ENCODE results near the gene GPHA2. TPM values are rescaled to one million over a fixed set of nuclear protein-coding genes. Genes with fewer than 3 reads are reported as not detected.

Gene GPHA2
- total RNA-seq (2014; rRNA removed; shearing (Covaris generic)) = not detected in 2 replicates

GRCh38 chr11:64935359-64936081 is at the start of gene GPHA2:
Gene GPHA2 (minus strand): TSS chr11:64935893. CDS start chr11:64935460, 433 bp downstream.

DNA sequence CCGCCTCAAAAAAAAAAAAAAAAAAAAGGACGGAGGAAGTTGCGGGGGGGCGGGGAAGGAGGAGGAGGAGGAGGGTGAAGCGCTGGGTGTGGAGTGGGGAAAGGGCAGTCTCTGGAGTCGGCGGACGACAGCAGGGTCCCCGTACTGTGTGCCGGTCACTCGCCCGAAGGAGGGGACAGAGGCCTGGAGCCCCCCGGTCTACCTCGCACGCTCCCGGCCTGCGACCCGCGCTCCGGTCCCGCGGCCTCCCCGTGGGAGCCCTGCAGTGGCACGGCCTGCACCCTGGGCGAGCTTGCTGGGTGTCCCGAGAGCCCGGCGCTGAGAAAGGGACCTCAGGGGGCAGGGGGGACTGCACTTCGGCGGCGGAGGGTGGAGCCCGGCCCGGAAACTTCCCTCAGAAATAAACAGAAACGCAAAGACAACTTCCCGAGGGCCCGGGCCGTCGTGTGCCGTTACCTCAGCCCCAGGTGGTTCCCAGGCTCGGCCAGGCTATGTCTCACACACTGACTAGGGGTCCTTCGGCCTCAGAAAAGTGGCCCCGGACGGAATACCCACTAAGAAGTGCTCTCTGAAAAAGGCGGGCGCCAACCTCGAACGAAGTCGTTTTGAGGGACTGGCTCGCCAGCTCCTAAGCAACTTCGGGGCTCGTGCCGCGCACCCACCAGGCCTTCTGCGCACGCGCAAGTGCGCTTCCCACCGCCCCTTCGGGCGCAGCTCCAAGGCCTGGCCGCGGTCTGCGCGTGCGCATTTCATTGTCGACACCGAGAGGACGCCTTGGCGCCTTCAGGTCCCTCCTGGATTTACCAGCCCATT is 35.9 kb upstream of the GPHA2 start, which contains the start of gene MAJIN:
TSS of gene MAJIN (minus strand) at position 688 of the 813 bp plus-strand sequence. CDS start 12,703 bp downstream, outside the sequence.

GRCh38 chr11:64923944-64924909 is 11.5 kb downstream of the GPHA2 start, which contains the start of gene PPP2R5B:
Gene PPP2R5B (plus strand): TSS chr11:64924689. CDS start chr11:64925735, 1,046 bp downstream.

DNA sequence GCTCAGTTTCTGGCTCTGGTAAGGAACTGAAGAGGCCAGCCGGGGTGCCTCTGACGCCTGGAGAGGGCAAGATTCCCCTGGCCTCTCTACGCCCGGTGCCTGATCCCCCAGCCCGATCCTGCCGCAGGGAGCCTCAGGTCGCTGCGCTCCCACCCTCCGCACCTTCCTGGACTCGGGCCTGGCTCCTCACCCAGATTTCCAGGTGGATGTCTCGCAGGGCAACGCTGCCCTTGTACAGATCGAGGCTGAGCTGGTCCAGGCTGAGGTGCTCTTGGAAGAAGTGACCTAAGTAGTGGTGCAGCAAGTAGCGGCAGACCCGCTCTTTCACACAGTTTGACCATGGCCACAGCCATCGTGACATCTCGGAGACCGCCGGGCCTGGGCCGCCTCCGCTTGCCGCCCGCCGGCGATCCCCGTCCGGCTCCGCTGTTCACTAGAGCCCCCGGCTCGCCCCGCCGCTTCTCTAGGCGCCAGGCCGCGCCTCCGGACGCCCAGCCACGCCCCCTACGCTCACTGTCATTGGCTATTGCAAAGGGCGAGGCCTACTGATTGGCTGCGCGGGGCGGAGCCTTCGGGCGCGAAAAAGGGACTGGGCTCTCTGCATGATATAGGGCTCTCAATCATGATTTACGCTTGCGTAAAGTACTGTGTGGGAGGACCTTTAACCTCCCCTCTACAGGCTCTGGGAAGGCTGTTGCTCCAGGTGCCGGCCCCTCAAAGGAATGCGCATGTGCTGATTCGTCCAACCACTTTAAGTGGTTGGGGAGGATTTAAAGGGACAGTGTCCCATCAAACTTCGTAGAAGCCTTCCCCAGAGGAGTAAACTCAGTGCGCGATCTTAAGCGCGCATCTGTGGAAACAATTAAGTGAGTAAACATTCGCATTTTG is 18.7 kb downstream of the GPHA2 start, which contains the start of gene ATG2A:
TSS of gene ATG2A (minus strand) at position 435 of the 888 bp plus-strand sequence. CDS start at position 361, 74 bp downstream.

Small RNA genes lying within 50 kb of the gene (small RNA-seq; reads per million reads assigned to genes)
- gene MIR6749 (not detected), gene MIR6750 (not detected)

Other genes with a start within 250 kb of the GPHA2 start
- 0.24 and 0.26 TPM in 2 replicates for gene NRXN2, start 212.7 kb downstream of the GPHA2 start, total RNA-seq (2014; rRNA removed; shearing (Covaris generic))
- gene RASGRP2, start 191.8 kb downstream of the GPHA2 start, total RNA-seq (2014; rRNA removed; shearing (Covaris generic)) = 0.19 TPM in 1 of 2 replicates, not detected in the other
- gene PYGM, start 175.9 kb downstream of the GPHA2 start, total RNA-seq (2014; rRNA removed; shearing (Covaris generic)) = 0.79 and 3.4 TPM in 2 replicates
- 242 and 318 TPM in 2 replicates for gene SF1, start 157.4 kb downstream of the GPHA2 start, total RNA-seq (2014; rRNA removed; shearing (Covaris generic))
- gene MAP4K2, start 132.7 kb downstream of the GPHA2 start, total RNA-seq (2014; rRNA removed; shearing (Covaris generic)) = 24.3 and 25.6 TPM in 2 replicates
- gene MEN1, start 125.3 kb downstream of the GPHA2 start, total RNA-seq (2014; rRNA removed; shearing (Covaris generic)) = 21.1 and 22.3 TPM in 2 replicates
- 0.29 and 0.57 TPM in 2 replicates for gene CDC42BPG, start 91.2 kb downstream of the GPHA2 start, total RNA-seq (2014; rRNA removed; shearing (Covaris generic))
- gene EHD1, start 57.3 kb downstream of the GPHA2 start, total RNA-seq (2014; rRNA removed; shearing (Covaris generic)) = 86.6 and 93.6 TPM in 2 replicates
- 19.0 and 19.6 TPM in 2 replicates for gene ATG2A, start 18.7 kb downstream of the GPHA2 start, total RNA-seq (2014; rRNA removed; shearing (Covaris generic))
- gene PPP2R5B, start 11.2 kb downstream of the GPHA2 start, total RNA-seq (2014; rRNA removed; shearing (Covaris generic)) = 10.2 and 10.6 TPM in 2 replicates
- not detected in 2 replicates for gene MAJIN, start 36.2 kb upstream of the GPHA2 start, total RNA-seq (2014; rRNA removed; shearing (Covaris generic))
- 1.3 TPM in 2 replicates for gene BATF2, start 61.1 kb upstream of the GPHA2 start, total RNA-seq (2014; rRNA removed; shearing (Covaris generic))
- gene ARL2, start 78.3 kb upstream of the GPHA2 start, total RNA-seq (2014; rRNA removed; shearing (Covaris generic)) = 235 and 274 TPM in 2 replicates
- gene SNX15, start 91.5 kb upstream of the GPHA2 start, total RNA-seq (2014; rRNA removed; shearing (Covaris generic)) = 16.9 and 18.6 TPM in 2 replicates
- gene SAC3D1, start 105.3 kb upstream of the GPHA2 start, total RNA-seq (2014; rRNA removed; shearing (Covaris generic)) = 21.5 and 22.5 TPM in 2 replicates
- gene NAALADL1, start 122.7 kb upstream of the GPHA2 start, total RNA-seq (2014; rRNA removed; shearing (Covaris generic)) = not detected in 2 replicates
- 56.8 and 61.9 TPM in 2 replicates for gene CDCA5, start 148.1 kb upstream of the GPHA2 start, total RNA-seq (2014; rRNA removed; shearing (Covaris generic))
- 58.4 and 65.3 TPM in 2 replicates for gene ZFPL1, start 148.3 kb upstream of the GPHA2 start, total RNA-seq (2014; rRNA removed; shearing (Covaris generic))
- gene VPS51, start 160.3 kb upstream of the GPHA2 start, total RNA-seq (2014; rRNA removed; shearing (Covaris generic)) = 184 and 252 TPM in 2 replicates
- gene TM7SF2, start 176.0 kb upstream of the GPHA2 start, total RNA-seq (2014; rRNA removed; shearing (Covaris generic)) = 13.3 and 20.5 TPM in 2 replicates
- 42.7 and 50.7 TPM in 2 replicates for gene ZNHIT2, start 181.8 kb upstream of the GPHA2 start, total RNA-seq (2014; rRNA removed; shearing (Covaris generic))
- 892 and 982 TPM in 2 replicates for gene FAU, start 186.2 kb upstream of the GPHA2 start, total RNA-seq (2014; rRNA removed; shearing (Covaris generic))
- gene MRPL49, start 186.4 kb upstream of the GPHA2 start, total RNA-seq (2014; rRNA removed; shearing (Covaris generic)) = 96.8 and 105 TPM in 2 replicates
- 11.6 and 14.1 TPM in 2 replicates for gene SYVN1, start 198.6 kb upstream of the GPHA2 start, total RNA-seq (2014; rRNA removed; shearing (Covaris generic))
- not detected in 2 replicates for gene SPDYC, start 234.3 kb upstream of the GPHA2 start, total RNA-seq (2014; rRNA removed; shearing (Covaris generic))
- gene CAPN1, start 246.0 kb upstream of the GPHA2 start, total RNA-seq (2014; rRNA removed; shearing (Covaris generic)) = 65.5 and 67.5 TPM in 2 replicates